Retinal pigment epithelial cell (primary cell): ENCODE measurements around the gene SRGAP1.

ENCODE experiments used
- DNase-seq: peaks from one replicate; pipeline ENCODE4 v3.0.0-alpha.2; 2010; ENCODE audit warnings: low read depth
- H3K4me3 ChIP-seq: 2 replicates; pipeline ENCODE4 v1.5.1; 2011; ENCODE audit warnings: mild to moderate bottlenecking, low read length, control low read depth, moderate library complexity
- CTCF ChIP-seq: conservative IDR thresholded peaks from 2 replicates; pipeline ENCODE4 v1.5.1; 2011; ENCODE audit warnings: low read depth, low read length, control low read depth, inconsistent platforms

SRGAP1 gene

GRCh38 chr12:63921157-63921556 is 76.7 kb downstream of the SRGAP1 start:
- no peak for TF ChIP-seq CTCF
- H3K4me3 ChIP-seq, result no peak overlapping the region
- no peak for DNase-seq

- no peak for TF ChIP-seq CTCF
- H3K4me3 ChIP-seq, result no peak overlapping the region
- no peak for DNase-seq
Measured at GRCh38 chr12:63922474-63922873, 78.0 kb downstream of the SRGAP1 start.

GRCh38 chr12:63924781-63925180 is 80.3 kb downstream of the SRGAP1 start:
- TF ChIP-seq CTCF, result no peak
- no peak overlapping the region for H3K4me3 ChIP-seq

GRCh38 chr12:63927511-63927910 is 83.0 kb downstream of the SRGAP1 start:
- no peak overlapping the region for H3K4me3 ChIP-seq
- no peak for DNase-seq
- TF ChIP-seq CTCF, result no peak

More at GRCh38 chr12:63924781-63925180, 80.3 kb downstream of the SRGAP1 start:
- no peak for DNase-seq

GRCh38 chr12:63928305-63928704 is 83.8 kb downstream of the SRGAP1 start:
- DNase-seq, result no peak
- H3K4me3 ChIP-seq, result no peak overlapping the region
- TF ChIP-seq CTCF, result no peak

- no peak overlapping the region for H3K4me3 ChIP-seq
- no peak for DNase-seq
- no peak for TF ChIP-seq CTCF
Measured at GRCh38 chr12:63929426-63929825, 84.9 kb downstream of the SRGAP1 start.

GRCh38 chr12:63930971-63931370 is 86.5 kb downstream of the SRGAP1 start:
- no peak for DNase-seq
- no peak overlapping the region for H3K4me3 ChIP-seq
- TF ChIP-seq CTCF, result no peak
